Measurements from ENCODE around the gene POU3F1.

Gene POU3F1

GRCh38 chr1:38073534-38074301 lies 27.1 kb upstream of the POU3F1 start:
- no peak for DNase-seq (ENCODE audit: low read depth in 2 of 2, low spot score in 1 of 2)

GRCh38 chr1:38072858-38073257 lies 26.3 kb upstream of the POU3F1 start:
- no peak for DNase-seq (ENCODE audit: low read depth in 2 of 2, low spot score in 1 of 2)

- DNase-seq (ENCODE audit: low read depth in 2 of 2, low spot score in 1 of 2) = no peak
These were observed 25.0 kb upstream of the POU3F1 start for GRCh38 chr1:38071312-38072256.

GRCh38 chr1:38068980-38069340 lies 22.4 kb upstream of the POU3F1 start:
- DNase-seq (ENCODE audit: low read depth in 2 of 2, low spot score in 1 of 2) = no peak

- no peak for DNase-seq (ENCODE audit: low read depth in 2 of 2, low spot score in 1 of 2)
These were observed 21.8 kb upstream of the POU3F1 start for GRCh38 chr1:38068220-38068979.

- no peak for DNase-seq (ENCODE audit: low read depth in 2 of 2, low spot score in 1 of 2)
These were observed 17.8 kb upstream of the POU3F1 start for GRCh38 chr1:38064197-38064903.

- no peak for DNase-seq (ENCODE audit: low read depth in 2 of 2, low spot score in 1 of 2)
These were observed 17.0 kb upstream of the POU3F1 start for GRCh38 chr1:38063616-38064015.

GRCh38 chr1:38062361-38063288 lies 16.0 kb upstream of the POU3F1 start:
- DNase-seq (ENCODE audit: low read depth in 2 of 2, low spot score in 1 of 2) = no peak

- DNase-seq (ENCODE audit: low read depth in 2 of 2, low spot score in 1 of 2) = no peak
These were observed 15.3 kb upstream of the POU3F1 start for GRCh38 chr1:38061883-38062328.

- no peak for DNase-seq (ENCODE audit: low read depth in 2 of 2, low spot score in 1 of 2)
These were observed 14.7 kb upstream of the POU3F1 start for GRCh38 chr1:38061290-38061689.

GRCh38 chr1:38060498-38060897 lies 13.9 kb upstream of the POU3F1 start:
- DNase-seq (ENCODE audit: low read depth in 2 of 2, low spot score in 1 of 2) = no peak

GRCh38 chr1:38059635-38060250 lies 13.2 kb upstream of the POU3F1 start:
- DNase-seq (ENCODE audit: low read depth in 2 of 2, low spot score in 1 of 2) = no peak

- no peak for DNase-seq (ENCODE audit: low read depth in 2 of 2, low spot score in 1 of 2)
These were observed 9.4 kb upstream of the POU3F1 start for GRCh38 chr1:38055965-38056364.

GRCh38 chr1:38055398-38055797 lies 8.8 kb upstream of the POU3F1 start:
- no peak for DNase-seq (ENCODE audit: low read depth in 2 of 2, low spot score in 1 of 2)

GRCh38 chr1:38053416-38054091 lies 7.0 kb upstream of the POU3F1 start:
- DNase-seq (ENCODE audit: low read depth in 2 of 2, low spot score in 1 of 2) = no peak

- no peak for DNase-seq (ENCODE audit: low read depth in 2 of 2, low spot score in 1 of 2)
These were observed 6.3 kb upstream of the POU3F1 start for GRCh38 chr1:38052750-38053415.

GRCh38 chr1:38051079-38051543 lies 4.5 kb upstream of the POU3F1 start:
- no peak for DNase-seq (ENCODE audit: low read depth in 2 of 2, low spot score in 1 of 2)

All from stimulated activated CD8-positive, alpha-beta memory T cell treated with anti-CD3 and anti-CD28 coated beads, Interleukin-4, amount 100 ng/mL, for 1 hour (primary cell).